Body of pancreas (tissue), 4 donors: Measurements from ENCODE around the gene DIP2A.

ENCODE experiments used
- POLR2A ChIP-seq, 3 donors: fragments of 450-650 bp; IDR thresholded peaks; one replicate each; pipeline ENCODE4 v1.6.1; 2016; ENCODE audit warnings: antibody characterized with exemption in 3 of 3, mild to moderate bottlenecking in 2 of 3
- TF ChIP-seq, protein P1 (sequence below), 7 experiments: fragments of 450-650 bp in 4 of 7; fragments of 200-600 bp in 3 of 7; sonication (generic) in 3 of 7; IDR thresholded peaks; one replicate each; pipeline ENCODE4 v1.5.1; 2016 to 2019; ENCODE audit warnings: antibody characterized with exemption in 7 of 7

DNA sequence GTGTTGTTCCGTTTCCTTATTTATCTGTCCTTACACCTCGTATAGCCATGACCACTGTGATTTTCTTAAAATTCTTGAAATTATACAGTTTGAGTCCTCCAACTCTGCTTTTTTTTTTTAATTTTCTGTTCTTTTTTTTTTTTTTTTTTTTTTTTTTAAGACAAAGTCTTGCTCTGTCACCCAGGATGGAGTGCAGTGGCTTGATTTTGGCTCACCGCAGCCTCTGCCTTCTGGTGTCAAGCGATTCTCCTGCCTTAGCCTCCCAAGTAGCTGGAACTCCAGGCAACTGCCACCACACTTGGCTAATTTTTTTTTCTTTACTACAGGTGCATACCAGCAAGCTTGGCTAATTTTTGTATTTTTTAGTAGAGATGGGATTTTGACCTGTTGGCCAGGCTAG, 48.9 kb downstream of the DIP2A start:
- TF ChIP-seq, protein P1, sequence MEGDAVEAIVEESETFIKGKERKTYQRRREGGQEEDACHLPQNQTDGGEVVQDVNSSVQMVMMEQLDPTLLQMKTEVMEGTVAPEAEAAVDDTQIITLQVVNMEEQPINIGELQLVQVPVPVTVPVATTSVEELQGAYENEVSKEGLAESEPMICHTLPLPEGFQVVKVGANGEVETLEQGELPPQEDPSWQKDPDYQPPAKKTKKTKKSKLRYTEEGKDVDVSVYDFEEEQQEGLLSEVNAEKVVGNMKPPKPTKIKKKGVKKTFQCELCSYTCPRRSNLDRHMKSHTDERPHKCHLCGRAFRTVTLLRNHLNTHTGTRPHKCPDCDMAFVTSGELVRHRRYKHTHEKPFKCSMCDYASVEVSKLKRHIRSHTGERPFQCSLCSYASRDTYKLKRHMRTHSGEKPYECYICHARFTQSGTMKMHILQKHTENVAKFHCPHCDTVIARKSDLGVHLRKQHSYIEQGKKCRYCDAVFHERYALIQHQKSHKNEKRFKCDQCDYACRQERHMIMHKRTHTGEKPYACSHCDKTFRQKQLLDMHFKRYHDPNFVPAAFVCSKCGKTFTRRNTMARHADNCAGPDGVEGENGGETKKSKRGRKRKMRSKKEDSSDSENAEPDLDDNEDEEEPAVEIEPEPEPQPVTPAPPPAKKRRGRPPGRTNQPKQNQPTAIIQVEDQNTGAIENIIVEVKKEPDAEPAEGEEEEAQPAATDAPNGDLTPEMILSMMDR (IDR thresholded peaks at IDR 0.05) = no peak
- TF ChIP-seq POLR2A (IDR thresholded peaks at IDR 0.05) = no peak
